HG03066 (cell line): Measurements from ENCODE around the gene ZBTB18.
"Not testable (repeated sequence)": the region's sequence is repeated elsewhere in the genome, so short reads cannot be mapped to it uniquely, and the experiment has no call there.

Source experiments
- ATAC-seq: cut with Tn5 transposase; IDR thresholded peaks from one replicate; pipeline ENCODE4 v1.9.1; 2021; ENCODE audit warnings: low read depth; ENCODE audit not compliant: unreplicated experiment

The ZBTB18 gene

DNA sequence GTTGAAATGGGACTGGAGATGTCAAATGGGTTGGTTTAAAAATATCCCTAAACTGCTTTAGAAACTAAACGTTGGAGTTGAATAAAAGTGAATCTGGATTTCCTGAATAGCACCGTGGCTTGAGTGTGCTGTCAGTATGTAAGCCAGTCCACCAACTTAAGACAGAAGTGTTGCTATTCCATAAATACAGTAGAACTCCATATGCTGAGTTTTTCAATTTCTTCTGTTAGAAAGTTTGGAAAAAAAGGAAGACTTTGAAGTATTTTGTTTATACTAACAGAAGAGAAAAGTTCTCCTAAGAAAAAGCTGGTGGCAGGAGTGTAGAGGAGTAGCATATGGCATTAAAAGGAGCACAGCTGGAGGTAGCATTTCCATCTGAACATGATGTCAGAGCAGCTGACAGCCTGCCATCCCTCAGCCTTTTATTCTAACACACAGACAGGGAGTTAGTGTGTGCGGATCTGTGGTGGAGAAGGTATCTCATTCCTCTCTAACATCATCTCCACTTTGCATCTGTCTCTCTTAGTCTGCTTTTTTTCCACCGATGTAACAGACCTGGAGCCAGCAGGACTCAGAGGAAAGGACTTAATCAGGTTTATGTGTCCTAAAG is at the start of gene ZBTB18:
ZBTB18 (plus strand) TSS at position 449 of the 610 bp plus-strand sequence; CDS start at position 598, 149 bp downstream.
- no peak for ATAC-seq

DNA sequence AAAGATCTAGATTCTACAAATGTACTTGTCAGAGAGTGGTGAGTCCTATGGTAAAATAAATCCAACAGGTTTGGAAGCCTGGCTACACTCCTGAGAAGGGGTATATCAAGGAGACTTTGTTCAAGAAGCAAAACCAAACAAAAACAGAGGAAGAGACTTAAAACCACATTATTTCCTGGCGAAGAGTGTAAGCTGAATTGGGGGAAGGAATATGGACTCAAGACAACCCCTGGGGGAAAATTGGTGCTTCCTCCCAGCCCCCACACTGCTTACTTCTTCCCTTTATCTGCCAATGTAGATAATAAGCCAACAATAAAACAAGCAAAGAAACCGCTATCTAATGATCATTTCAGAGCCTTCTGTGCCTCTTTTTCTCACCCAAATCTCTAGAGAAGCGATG is 48.4 kb upstream of the ZBTB18 start:
- ATAC-seq: no peak

DNA sequence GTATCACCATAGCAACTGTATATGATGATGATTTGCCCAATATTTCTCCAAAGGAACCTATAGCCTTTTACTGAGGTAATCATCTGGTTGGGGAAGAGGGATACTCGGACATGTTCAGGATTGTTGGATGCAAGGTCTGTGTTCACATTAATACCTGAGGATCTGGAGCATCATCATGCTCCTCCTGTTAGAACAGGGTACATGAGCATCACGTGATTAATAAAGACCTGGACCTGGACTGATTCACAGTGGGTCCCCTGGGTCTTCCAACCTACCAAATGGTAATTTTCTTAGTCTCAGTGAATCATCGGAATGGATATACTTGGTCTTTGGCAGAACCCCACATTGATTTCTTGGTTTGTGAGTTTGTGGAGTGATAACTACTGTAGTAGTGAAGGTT is 45.6 kb upstream of the ZBTB18 start:
- no peak for ATAC-seq

DNA sequence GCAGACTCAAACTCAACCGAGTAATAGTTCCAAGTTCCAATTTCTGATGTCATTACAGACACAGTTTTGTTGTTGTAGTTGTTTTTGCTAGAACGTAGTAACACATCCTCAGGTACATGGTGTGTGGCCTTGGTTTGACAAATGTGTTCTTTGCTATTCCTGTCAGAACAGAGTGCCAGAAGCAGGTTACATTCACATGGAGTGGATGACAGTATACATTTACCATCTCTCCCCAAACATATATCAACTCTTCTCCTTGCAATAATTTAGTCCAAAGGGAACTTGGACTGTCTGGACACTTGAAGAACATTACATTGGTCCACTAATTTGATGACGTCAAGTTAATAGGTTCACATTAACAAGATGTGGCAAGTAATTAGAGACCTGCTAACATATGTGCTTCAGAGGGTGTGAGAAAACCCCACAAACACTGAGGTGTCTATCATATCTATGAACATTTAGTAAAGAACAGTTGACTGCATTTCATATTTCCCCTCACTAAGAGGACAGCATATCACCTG is 44.6 kb upstream of the ZBTB18 start:
- no peak for ATAC-seq

DNA sequence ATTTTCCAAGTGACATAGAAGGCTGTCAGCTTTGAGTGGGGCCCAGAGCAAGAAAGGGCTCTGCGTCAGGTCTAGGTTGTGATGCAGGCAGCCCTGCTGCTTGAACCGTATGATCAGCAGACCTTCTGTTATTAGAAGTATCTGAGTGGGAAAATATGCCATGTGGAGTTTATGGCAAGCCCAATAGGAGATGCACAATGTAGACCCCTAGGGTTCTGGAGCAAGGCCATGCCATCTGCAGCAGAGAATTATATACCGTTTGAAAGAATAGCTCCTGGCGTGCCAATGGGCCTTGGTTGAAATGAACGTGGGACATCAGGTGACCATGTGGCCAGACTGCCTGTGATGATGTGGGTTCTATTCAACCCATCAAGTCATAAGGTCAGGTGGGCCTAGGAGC is 44.1 kb upstream of the ZBTB18 start:
- no peak for ATAC-seq

DNA sequence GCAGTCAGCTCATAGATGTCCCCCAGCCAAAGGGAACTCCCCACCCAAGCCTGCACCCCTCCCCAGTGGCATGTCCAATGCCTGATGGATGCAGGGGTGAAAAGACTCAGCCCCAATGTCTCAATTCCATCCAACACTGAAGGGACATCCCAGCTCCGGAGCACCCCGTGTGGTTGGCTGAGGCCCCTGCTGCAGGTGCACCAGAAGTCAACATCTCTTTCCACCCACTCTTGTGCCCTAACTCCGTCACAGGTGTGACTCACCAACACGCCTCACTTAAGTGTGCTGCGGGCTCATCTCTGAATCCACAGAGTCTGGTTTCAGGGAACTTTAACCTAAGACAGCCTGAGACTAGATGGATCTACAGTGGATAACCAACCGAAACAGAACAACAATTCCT is 40.9 kb upstream of the ZBTB18 start:
- ATAC-seq: no peak

DNA sequence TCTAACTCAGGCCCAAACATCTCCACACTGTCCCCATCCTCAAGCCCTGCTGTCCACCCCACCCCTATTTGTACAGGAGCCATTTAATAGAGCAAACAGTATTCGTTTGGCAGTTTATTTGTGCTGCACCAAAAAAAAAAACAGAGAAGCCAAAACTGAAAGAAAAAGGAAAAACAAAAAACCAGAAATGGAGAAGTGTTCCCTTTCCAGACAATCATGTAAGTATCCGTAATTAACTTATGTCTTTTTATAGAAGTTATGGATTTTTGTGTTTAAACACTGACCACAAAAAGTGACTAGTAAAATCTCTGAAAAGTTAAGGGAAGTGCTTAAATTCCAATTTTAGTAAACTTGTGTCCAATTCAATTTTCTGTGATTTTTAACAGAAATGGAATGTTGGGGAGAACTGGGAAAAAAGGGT is 40.4 kb upstream of the ZBTB18 start:
- no peak for ATAC-seq

DNA sequence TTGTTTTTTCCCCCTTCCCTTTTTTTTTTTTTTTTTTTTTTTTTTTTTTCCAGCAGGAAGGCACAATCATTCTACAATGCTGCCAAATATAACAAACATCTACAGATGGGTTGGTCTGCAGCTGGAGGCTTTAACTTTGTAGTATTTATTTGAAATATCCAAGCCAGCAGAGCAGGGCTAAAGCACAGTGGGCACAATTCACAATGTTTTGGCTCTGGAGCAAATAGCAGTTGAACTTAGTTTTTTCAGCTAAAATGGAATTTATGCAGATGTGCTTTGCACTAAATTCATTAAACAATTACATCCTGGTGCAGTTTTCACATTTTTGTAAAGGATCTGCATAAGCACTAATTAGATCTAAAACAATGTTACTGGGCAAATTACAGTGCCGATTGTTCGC is 39.8 kb upstream of the ZBTB18 start:
- no peak for ATAC-seq

DNA sequence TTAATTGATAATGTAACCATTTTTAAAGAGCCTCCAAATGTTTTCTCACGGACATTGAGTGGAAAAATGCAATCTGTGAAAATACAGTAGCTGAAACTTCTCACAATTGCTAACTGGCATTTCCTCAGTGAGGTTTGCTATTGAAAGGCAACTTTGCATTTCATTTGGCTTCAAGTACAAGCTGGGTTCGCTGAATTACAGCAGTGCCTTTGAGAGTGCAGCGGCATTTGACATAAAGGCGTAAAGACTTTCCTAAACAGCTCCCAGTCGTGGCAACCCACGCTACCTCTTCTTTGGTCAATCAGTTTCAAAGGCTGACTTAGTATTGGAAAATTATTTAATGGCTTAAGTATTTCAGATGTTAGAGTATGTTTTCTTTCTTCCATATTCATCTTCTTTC is 39.3 kb upstream of the ZBTB18 start:
- ATAC-seq: no peak

DNA sequence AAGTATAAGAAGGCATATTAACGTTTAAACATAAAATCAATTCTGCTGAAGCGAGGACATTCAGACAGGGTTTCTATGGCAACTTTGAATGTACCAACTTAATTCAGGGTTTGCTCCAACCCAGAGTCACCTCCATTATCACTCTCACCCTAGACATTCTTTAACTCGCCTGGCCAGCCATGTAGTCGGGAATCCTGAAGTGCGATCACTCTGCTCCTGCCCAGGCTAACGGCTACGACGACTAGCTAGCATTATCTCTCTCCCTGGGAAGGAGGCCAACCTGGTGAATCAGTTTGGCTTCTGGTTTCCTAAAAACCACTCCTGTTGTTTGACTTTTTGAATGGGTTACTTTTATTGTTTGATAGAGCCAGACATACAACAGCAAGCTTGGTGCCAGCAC is 38.9 kb upstream of the ZBTB18 start:
- no peak for ATAC-seq

DNA sequence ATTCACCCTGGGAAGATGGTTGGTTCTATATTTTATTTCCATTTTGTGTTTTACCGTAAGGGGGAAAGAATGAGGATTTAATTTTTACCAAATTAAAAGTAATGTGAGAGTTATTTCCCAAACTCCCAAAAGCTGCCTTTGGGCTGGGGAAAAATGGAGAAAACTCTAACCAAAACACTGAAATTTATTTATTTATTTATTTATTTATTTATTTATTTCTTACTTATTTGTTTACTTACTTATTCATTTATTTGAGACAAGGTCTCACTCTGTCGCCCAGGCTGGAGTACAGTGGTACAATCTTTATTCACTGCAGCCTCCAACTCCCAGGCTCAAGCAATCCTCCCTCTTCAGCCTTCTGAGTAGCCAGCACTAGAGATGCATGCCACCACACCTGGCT is 38.0 kb upstream of the ZBTB18 start:
- no peak for ATAC-seq

DNA sequence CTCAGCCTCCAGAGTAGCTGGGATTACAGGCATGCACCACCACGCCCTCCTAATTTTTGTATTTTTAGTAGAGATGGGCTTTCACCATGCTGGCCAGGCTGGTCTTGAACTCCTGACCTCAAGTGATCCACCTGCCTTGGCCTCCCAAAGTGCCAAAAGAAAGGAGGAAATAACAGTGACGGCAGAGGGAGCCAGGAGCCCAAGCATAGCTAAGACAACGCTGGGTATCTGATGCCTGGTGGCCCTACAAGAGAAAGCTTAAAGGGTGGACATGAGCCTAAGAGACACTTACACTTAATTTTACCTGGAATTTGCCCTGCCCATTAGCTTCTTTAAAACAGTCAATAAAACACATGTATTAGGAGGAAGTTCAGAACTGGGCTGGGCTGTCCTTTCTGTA is 36.2 kb upstream of the ZBTB18 start:
- ATAC-seq: not testable (repeated sequence)

DNA sequence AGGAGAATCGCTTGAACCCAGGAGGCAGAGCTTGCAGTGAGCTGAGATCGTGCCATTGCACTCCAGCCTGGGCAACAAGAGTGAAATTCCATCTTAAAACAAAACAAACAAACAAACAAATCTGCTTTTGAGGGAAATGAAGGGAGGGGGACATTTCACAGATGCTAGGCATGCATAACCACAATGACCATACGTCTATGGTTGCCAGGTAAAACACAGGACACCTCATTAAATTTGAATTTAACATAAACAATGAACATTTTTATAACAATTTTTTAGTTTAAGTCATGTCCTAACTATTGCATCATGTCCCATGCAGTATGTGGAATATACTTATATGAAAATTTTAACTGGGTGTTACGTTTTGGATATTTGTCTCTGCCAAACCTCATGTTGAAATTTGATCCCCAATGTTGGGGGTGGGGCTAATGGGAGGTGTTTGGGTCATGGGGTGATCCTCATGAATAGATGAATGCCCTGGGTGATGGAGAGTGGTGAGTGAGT is 31.0 kb upstream of the ZBTB18 start:
- ATAC-seq: no peak

DNA sequence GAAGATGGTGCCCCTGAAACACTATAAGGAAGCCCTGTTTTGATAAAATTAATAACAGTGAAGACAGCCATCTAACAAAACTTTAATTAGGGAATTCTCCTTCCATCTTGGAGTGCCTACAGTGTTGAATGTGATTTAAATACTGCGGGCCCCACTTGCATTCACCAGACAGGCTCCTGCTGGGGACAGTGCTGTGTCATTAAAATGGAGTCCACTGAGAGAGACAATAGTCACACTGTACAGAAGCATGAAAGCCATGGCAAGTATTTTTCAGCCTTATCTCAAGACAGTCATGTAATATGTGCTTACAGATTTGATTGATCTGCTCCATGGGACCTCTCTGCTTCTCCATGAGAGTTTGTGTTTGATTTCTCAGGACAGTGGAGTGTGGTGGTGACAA is 29.7 kb upstream of the ZBTB18 start:
- no peak for ATAC-seq

DNA sequence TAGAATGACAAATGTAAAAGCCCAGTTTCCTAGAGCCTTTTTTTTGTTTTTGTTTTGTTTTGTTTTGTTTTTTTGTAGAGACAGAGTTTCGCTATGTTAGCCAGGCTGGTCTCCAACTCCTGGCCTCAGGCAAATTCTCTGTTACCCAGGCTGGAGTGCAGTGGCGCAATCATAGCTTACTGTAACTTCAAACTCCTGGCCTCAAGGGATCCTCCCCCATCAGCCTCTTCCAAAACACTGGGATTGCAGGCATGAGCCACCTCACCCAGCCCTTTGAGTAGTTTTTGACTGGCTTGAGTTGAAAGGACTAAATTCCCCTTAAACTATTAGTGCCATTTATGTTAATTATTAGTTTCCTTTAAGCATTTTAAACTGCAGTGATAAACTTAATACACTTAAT is 28.8 kb upstream of the ZBTB18 start:
- ATAC-seq: no peak

DNA sequence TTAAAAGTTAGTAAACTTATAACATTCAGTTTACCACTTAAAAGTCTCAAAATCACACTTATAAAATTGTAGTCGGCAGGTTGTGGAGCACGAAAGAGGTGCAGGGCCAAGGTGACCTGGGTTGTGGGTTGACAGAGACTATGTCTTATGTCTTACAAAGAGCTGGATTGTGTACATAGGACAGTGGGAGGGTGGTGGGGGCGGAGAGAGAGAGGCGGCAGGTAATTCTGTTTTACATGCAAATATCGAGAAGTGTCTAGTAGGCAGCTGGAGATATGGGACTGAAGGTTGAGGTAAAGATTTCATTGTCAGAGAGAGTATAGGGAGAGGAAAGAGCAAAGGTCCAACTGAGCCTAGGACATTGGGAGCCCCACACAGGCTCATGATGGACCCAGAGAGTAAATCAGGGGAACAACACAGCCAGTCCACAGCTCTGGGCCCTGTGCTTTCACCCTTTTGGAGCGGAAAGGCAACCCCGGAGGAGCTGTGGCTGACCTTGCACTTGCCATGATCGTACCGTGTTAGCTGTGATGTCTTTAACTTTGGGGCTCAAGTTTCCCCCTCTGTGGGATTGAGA is 28.1 kb upstream of the ZBTB18 start:
- no peak for ATAC-seq

DNA sequence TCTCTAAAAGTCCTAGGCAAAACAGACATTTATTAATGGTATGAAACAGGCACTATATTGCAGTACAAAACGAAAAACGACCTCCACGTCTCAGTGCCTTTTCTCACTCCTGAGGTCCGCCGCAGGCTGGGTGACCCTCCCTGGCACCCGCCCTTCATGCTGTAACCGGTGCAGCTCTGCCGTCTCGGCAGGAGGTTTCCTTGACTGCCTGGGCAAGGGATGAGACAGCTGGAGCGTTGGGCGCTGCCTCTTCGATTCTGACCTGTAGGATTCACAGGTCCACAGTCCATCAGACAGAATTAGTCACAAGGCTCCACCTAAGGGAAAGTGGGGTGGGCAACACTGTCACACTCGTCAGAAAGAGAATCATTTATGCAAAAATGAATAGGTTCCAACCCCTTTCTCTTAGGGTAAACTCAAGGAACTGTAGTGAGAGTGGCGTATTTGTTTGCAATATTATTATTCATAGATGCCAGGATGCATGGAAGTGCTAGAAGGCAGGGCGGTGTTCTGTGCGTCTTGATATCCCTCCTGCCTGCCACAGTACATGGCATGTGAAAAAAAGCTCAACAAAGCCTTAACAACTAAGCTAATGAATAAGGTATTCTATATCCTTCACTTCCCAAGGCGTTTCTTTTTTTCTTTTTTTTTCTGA is 23.5 kb upstream of the ZBTB18 start:
- ATAC-seq: no peak

DNA sequence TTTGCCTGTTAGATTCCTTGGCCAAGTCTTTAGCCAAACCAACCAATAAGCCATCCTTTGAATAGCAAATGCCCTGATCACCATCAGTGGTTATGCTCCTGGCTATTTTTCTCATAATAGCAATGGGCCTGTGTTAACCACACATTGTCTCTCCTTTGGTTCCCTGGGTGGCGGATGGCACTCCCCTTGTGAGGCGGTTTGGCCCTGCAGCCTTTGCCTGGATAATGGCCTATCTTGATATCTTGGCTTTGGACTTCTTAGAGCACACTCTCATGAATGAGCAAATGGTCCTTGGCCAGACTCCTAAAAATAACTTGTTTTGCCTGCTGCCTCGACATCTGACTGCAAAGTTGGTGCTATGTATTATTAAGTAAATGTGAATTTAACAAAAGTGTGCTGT is 22.4 kb upstream of the ZBTB18 start:
- no peak for ATAC-seq

DNA sequence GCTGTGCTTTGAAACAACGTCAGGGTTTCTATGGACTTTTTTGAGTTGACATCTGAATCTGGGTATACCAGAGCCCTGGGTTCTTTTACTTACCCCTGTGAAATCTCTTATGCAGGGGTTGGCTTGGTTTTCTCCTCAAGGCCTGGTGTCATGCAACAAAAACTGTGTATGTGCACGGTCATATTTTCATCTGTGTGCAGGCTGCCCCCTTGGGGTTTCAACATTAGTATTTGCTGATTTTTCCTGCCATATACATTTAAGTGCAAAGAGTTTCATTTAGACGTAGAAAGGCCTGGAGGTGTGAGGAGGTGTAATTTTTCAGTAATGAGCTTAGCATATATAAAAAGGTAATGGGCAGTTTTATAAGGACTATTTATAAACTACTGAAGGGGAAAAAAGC is 22.0 kb upstream of the ZBTB18 start:
- no peak for ATAC-seq

DNA sequence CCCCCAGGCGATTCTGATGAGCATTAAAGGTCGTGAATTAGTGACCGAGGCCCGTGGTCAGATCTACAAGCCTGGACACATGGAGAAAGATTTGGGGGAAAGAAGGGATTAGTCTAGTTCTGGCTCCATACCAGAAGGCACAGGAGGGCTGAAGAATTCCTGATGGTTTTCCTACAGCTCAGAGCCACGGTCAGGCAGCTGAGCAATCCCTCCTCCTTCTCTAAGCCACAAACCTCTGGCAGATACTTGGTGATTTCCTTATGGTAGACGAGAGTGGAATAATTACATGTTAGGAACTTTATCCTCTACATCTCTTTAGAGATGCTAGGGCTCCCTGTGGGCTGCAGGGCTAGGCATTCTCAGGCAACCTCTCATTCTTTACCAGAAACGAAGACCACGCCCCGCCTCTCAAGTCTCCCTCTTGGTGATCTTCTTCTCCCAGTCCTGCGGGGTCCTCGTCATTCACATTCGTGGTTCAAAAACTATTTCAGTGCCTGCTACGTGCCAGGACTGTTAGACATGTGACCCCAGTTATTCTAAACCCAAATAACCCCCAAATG is 20.5 kb upstream of the ZBTB18 start:
- ATAC-seq: no peak

DNA sequence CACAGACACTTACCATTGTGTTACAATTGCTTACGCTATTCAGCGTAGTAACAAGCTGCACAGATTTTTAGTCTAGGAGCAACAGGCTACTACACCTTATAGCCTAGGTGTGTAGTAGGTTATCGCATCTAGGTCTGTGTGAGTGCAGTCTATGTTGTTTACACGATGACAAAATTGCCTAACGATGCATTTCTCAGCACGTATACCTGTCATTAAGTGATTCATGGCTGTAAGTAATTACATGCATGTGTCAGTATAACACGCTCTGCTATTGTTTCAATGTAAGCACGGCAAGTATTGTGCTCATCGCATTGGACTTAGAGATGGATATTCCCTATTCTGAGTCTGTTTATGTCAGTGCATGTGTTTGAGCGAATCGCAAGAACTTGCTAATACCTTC is 15.7 kb upstream of the ZBTB18 start:
- no peak for ATAC-seq

DNA sequence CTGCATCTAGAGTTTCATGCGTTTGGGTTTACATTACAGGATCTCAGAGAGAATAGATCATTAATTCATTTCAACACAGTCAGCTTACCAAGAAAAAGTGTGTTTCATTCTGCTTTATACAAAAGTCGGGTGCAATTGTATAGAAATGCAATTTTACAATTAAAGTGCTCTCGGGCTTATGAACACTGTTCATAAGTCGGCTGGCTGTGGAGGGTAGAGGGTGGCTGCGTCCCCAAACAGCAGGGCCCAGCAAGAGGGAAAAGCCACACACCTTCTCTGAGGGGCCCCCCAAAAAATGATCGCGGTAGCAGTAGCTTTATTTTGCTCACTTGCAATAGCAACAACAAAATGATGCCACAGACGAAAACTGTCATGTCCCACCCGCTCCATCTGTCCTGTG is 13.8 kb upstream of the ZBTB18 start:
- ATAC-seq: no peak
